ENCODE data around the gene LCTL.

Gene LCTL

GRCh38 chr15:66608881-66609280 is 43.1 kb upstream of the LCTL start:
- TF ChIP-seq CTCF (IDR thresholded peaks at IDR 0.05; ENCODE audit: borderline replicate concordance, insufficient read depth, low read depth, low read length): no peak
- H3K4me3 ChIP-seq (ENCODE audit: low read depth, low read length): no peak overlapping the region

GRCh38 chr15:66608159-66608558 is 42.4 kb upstream of the LCTL start:
- H3K4me3 ChIP-seq (ENCODE audit: low read depth, low read length): no peak overlapping the region
- TF ChIP-seq CTCF (IDR thresholded peaks at IDR 0.05; ENCODE audit: borderline replicate concordance, insufficient read depth, low read depth, low read length): no peak

GRCh38 chr15:66603301-66604179 is 37.7 kb upstream of the LCTL start:
- no peak overlapping the region for H3K4me3 ChIP-seq (ENCODE audit: low read depth, low read length)
- TF ChIP-seq CTCF (IDR thresholded peaks at IDR 0.05; ENCODE audit: borderline replicate concordance, insufficient read depth, low read depth, low read length): peak; percentile 90

GRCh38 chr15:66601521-66601920 is 35.7 kb upstream of the LCTL start:
- H3K4me3 ChIP-seq (ENCODE audit: low read depth, low read length): no peak overlapping the region
- TF ChIP-seq CTCF (IDR thresholded peaks at IDR 0.05; ENCODE audit: borderline replicate concordance, insufficient read depth, low read depth, low read length): no peak

- H3K4me3 ChIP-seq (ENCODE audit: low read depth, low read length): no peak overlapping the region
- TF ChIP-seq CTCF (IDR thresholded peaks at IDR 0.05; ENCODE audit: borderline replicate concordance, insufficient read depth, low read depth, low read length): no peak
These were observed 34.4 kb upstream of the LCTL start for GRCh38 chr15:66600240-66600627.

GRCh38 chr15:66599536-66600239 is 33.9 kb upstream of the LCTL start:
- TF ChIP-seq CTCF (IDR thresholded peaks at IDR 0.05; ENCODE audit: borderline replicate concordance, insufficient read depth, low read depth, low read length): no peak
- no peak overlapping the region for H3K4me3 ChIP-seq (ENCODE audit: low read depth, low read length)

All from GM12875 (cell line).